A549 (cell line): ENCODE results near the gene SURF1.

Experiments used
- BHLHE40 ChIP-seq: IDR thresholded peaks from 2 replicates; pipeline ENCODE4 v1.6.1; 2012; ENCODE audit warnings: low read depth, low read length, inconsistent platforms
- CBX8 ChIP-seq: fragments of 200-600 bp; sonication (generic); IDR thresholded peaks from 2 replicates; pipeline ENCODE4 v1.6.1; 2016
- MYC ChIP-seq: IDR thresholded peaks from 2 replicates; pipeline ENCODE4 v1.6.1; 2012; ENCODE audit warnings: mild to moderate bottlenecking, inconsistent platforms, low read length, improper control_type of control experiment, borderline replicate concordance
- PHF8 ChIP-seq: fragments of 200-600 bp; sonication (generic); IDR thresholded peaks from 2 replicates; pipeline ENCODE4 v1.6.1; 2016; ENCODE audit warnings: low read depth, mild to moderate bottlenecking, antibody characterized with exemption, moderate library complexity, borderline replicate concordance
- POLR2A ChIP-seq: IDR thresholded peaks from 2 replicates; pipeline ENCODE4 v1.6.1; 2012; ENCODE audit warnings: mild to moderate bottlenecking, low read length
- ZNF302 ChIP-seq: fragments of 250-450 bp; sonication (Bioruptor Pico); IDR thresholded peaks from 2 replicates; pipeline ENCODE4 v1.9.0; 2021; ENCODE audit warnings: inconsistent platforms, mild to moderate bottlenecking, moderate library complexity
- TF ChIP-seq, protein P1 (sequence below): fragments of >200 bp; sonication (Bioruptor Twin); formaldehyde crosslinking; IDR thresholded peaks from 3 replicates; pipeline ENCODE4 v1.5.1; 2016

DNA sequence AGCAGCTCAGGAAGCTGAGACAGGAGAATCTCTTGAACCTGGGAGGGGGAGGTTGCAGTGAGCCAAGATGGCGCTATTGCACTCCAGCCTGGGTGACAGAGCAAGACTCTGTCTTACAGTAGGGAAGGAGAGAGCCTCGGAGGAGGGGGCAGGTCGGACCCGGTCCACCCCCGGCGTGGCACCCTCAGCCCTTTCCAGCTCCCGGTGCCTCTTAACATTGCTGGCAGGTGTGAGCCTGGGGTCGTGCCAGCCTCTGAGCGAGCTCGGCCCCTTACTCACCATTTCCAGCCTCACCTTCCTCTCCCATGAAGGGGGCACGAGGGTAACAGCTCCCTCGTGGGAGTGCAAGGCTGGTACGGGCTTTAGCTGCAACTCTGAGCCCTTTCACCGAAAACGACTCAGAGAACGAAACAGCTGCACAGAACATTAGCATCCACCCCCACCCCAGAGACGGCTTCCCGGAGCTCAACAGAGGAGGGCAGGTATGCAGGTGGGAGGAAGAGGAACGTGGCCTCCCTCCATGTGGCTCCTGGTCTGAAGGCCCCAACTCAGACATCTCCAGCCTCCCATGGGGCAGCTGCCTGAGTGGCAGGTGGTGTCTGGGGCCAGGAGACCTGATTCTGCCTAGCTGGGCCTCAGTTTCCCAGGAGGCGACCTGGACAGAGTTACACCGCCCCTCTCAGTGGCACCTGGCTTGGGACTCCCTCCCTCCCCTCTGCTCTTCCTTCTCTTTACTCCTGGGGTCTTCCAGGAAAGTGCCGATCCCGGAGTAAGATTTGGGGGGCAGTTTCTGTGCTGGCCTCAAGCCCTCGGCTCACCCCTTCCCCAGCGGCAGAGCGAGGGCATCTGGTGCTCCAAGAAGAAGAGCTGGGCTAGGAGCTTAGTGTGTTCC, 52.8 kb downstream of the SURF1 start:
- TF ChIP-seq ZNF302: no peak
- TF ChIP-seq POLR2A: no peak
- no peak for TF ChIP-seq MYC
- no peak for TF ChIP-seq BHLHE40
- TF ChIP-seq PHF8: no peak
- TF ChIP-seq, protein P1, sequence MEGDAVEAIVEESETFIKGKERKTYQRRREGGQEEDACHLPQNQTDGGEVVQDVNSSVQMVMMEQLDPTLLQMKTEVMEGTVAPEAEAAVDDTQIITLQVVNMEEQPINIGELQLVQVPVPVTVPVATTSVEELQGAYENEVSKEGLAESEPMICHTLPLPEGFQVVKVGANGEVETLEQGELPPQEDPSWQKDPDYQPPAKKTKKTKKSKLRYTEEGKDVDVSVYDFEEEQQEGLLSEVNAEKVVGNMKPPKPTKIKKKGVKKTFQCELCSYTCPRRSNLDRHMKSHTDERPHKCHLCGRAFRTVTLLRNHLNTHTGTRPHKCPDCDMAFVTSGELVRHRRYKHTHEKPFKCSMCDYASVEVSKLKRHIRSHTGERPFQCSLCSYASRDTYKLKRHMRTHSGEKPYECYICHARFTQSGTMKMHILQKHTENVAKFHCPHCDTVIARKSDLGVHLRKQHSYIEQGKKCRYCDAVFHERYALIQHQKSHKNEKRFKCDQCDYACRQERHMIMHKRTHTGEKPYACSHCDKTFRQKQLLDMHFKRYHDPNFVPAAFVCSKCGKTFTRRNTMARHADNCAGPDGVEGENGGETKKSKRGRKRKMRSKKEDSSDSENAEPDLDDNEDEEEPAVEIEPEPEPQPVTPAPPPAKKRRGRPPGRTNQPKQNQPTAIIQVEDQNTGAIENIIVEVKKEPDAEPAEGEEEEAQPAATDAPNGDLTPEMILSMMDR: no peak
- TF ChIP-seq CBX8: no peak
